K562 (cell line): ENCODE measurements around the gene TMED6. TPM values are rescaled to one million over a fixed set of nuclear protein-coding genes. Genes with fewer than 3 reads are reported as not detected.

Experiments
- ARHGAP35 ChIP-seq: fragments of 450-650 bp; IDR thresholded peaks from 2 replicates; pipeline ENCODE4 v1.6.1; 2018; ENCODE audit not compliant: partially characterized antibody
- BCL6 ChIP-seq: fragments of 250-450 bp; sonication (Bioruptor Pico); IDR thresholded peaks from 2 replicates; pipeline ENCODE4 v1.4.0; 2020
- BRF2 ChIP-seq: IDR thresholded peaks from 3 replicates; pipeline ENCODE4 v1.6.1; 2011; ENCODE audit warnings: borderline replicate concordance, mild to moderate bottlenecking; ENCODE audit not compliant: insufficient read length, insufficient read depth
- CBX3 ChIP-seq, 2 experiments: IDR thresholded peaks; 1 replicate in 1 of 2; 2 replicates in 1 of 2; pipeline ENCODE4 v1.6.1; 2012; ENCODE audit warnings: inconsistent platforms in 2 of 2, low read length in 2 of 2, borderline replicate concordance in 1 of 2, control low read depth in 1 of 2
- CHD2 ChIP-seq: IDR thresholded peaks from 2 replicates; pipeline ENCODE4 v1.6.1; 2011; ENCODE audit warnings: low read depth, low read length
- ELK3 ChIP-seq: fragments of 450-650 bp; formaldehyde crosslinking; IDR thresholded peaks from 2 replicates; pipeline ENCODE4 v1.4.0; 2020; ENCODE audit warnings: mild to moderate bottlenecking
- EP400 ChIP-seq: fragments of 450-650 bp; IDR thresholded peaks from 2 replicates; pipeline ENCODE4 v1.6.1; 2017; ENCODE audit warnings: antibody characterized with exemption, mild to moderate bottlenecking, moderate library complexity
- GABPB1 ChIP-seq: sonication (generic); formaldehyde crosslinking; IDR thresholded peaks from 2 replicates; pipeline ENCODE4 v1.8.0; 2022; ENCODE audit warnings: mild to moderate bottlenecking, missing genetic modification reagents
- GATAD2B ChIP-seq: fragments of 450-650 bp; IDR thresholded peaks from 2 replicates; pipeline ENCODE4 v1.6.1; 2017; ENCODE audit warnings: mild to moderate bottlenecking, borderline replicate concordance
- HDAC1 ChIP-seq, 2 experiments: fragments of 450-650 bp; IDR thresholded peaks; 2 replicates each; pipeline ENCODE4 v1.6.1; 2016 to 2017; ENCODE audit warnings: inconsistent platforms in 1 of 2, mild to moderate bottlenecking in 1 of 2, moderate library complexity in 1 of 2
- IRF2 ChIP-seq: sonication (generic); formaldehyde crosslinking; IDR thresholded peaks from 2 replicates; pipeline ENCODE4 v1.8.1; 2022; ENCODE audit warnings: mild to moderate bottlenecking, missing genetic modification reagents
- MED1 ChIP-seq: sonication (generic); formaldehyde crosslinking; IDR thresholded peaks from 2 replicates; pipeline ENCODE4 v1.8.1; 2023; ENCODE audit warnings: missing genetic modification reagents, borderline replicate concordance
- NR2C2 ChIP-seq, 2 experiments: fragments of 200-800 bp in 1 of 2; sonication (Bioruptor generic) in 1 of 2; sonication (generic) in 1 of 2; formaldehyde crosslinking in 1 of 2; IDR thresholded peaks; 2 replicates each; pipeline versions ENCODE4 v1.6.1 to v1.8.0; 2016 to 2022; ENCODE audit warnings: mild to moderate bottlenecking in 1 of 2, missing compliant biosample characterization in 1 of 2, missing genetic modification characterization in 1 of 2, missing genetic modification reagents in 1 of 2
- PHF8 ChIP-seq: fragments of 200-600 bp; sonication (generic); IDR thresholded peaks from 2 replicates; pipeline ENCODE4 v1.6.1; 2012; ENCODE audit warnings: mixed run types, mild to moderate bottlenecking, inconsistent platforms, low read length, moderate library complexity, borderline replicate concordance
- SMAD3 ChIP-seq: fragments of 450-650 bp; formaldehyde crosslinking; conservative IDR thresholded peaks from 2 replicates; pipeline ENCODE4 v1.4.0; 2020; ENCODE audit warnings: mild to moderate bottlenecking
- THRAP3 ChIP-seq: fragments of 450-650 bp; IDR thresholded peaks from 2 replicates; pipeline ENCODE4 v1.6.1; 2016; ENCODE audit warnings: mild to moderate bottlenecking, inconsistent platforms, borderline replicate concordance
- YBX1 ChIP-seq: fragments of 450-650 bp; IDR thresholded peaks from 2 replicates; pipeline ENCODE4 v1.7.1; 2016; ENCODE audit warnings: mild to moderate bottlenecking
- ZBED1 ChIP-seq: IDR thresholded peaks from 2 replicates; pipeline ENCODE4 v1.6.1; 2014
- ZNF584 ChIP-seq: fragments of 200-800 bp; sonication (Bioruptor generic); IDR thresholded peaks from 2 replicates; pipeline ENCODE4 v1.6.1; 2016; ENCODE audit warnings: low read depth, mild to moderate bottlenecking, missing genetic modification characterization, missing compliant biosample characterization
- ZNF592 ChIP-seq: fragments of 450-650 bp; IDR thresholded peaks from 2 replicates; pipeline ENCODE4 v1.6.1; 2017; ENCODE audit warnings: antibody characterized with exemption, mild to moderate bottlenecking
- polyA plus RNA-seq, 8 experiments: library from polyadenylated mRNA; depleted of rRNA in 4 of 8; stranded (reverse) in 5 of 8; unstranded in 3 of 8; fragments of >200 nt; fragmentation: Nextera tagmentation in 2 of 8; fragmentation: Illumina TruSeq in 1 of 8; extraction: Ambion mirVana in 2 of 8; extraction: Trizol in 1 of 8; gene quantifications; 2 replicates each; pipeline versions ENCODE4 v1.2.1 to v1.2.3, GENCODE V29; 2011 to 2014; ENCODE audit warnings: inconsistent platforms in 1 of 8, missing spikeins in 1 of 8
- total RNA-seq, 7 experiments: library from RNA; depleted of rRNA in 6 of 7; stranded (reverse); fragments of >200 nt in 6 of 7; fragmentation: Illumina TruSeq in 2 of 7; extraction: Trizol in 2 of 7; gene quantifications; 2 replicates each; pipeline versions ENCODE4 v1.2.1 to v1.2.3, GENCODE V29; 2011 to 2021; ENCODE audit warnings: low replicate concordance in 1 of 7
- TF ChIP-seq, protein P1 (sequence below): sonication (generic); formaldehyde crosslinking; IDR thresholded peaks from 2 replicates; pipeline ENCODE4 v1.5.0; 2020; ENCODE audit warnings: missing genetic modification reagents

TMED6 gene
- total and polyA plus RNA-seq, 9 of the 15 experiments (the other 6 are each of a cell fraction or from before 2014, with no cell fraction given), result 0.14 to 0.45 (median 0.25) TPM; not detected in 2

DNA sequence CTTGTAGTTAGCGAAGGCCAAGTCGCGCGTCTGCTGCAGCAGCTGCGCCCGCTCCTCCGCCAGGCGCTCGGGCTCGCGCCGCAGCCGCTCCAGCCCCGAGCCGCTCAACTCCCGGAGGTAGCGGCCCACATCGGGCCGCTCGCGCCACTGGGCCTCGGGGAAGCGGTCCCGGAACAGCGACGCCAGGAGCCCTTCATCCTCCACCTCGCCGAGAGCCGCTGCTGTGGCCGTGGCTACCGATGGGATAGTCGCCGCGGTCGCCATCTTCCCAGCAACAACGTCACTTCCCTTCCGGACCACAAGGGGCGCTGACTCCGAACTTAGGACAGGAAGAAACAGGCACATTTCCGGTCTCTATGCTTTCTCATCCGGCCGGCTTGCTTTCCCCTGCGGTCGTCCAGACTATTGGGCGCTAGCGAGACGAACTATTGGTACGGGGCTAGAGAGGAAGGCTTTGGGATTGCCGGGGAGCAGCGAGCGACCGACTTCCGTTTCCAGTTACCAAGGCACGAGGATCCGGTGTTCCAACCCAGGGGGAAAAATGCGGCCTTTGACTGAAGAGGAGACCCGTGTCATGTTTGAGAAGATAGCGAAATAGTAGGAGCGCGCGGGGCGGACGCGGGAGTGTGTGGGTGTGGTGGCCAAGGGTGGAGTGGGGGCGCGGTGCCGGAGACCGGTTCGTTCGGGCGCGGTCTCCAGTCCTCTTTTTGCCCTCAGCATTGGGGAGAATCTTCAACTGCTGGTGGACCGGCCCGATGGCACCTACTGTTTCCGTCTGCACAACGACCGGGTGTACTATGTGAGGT lies 12.1 kb downstream of the TMED6 start, which contains the start of the genes COG8 and NIP7 (continued):
- TF ChIP-seq HDAC1 (IDR thresholded peaks at IDR 0.05), result peak in 1 of 2 experiments; percentile 97; a peak in 2 of 4 replicates
- TF ChIP-seq GABPB1, result peak; percentile 98
- no peak; the same call in 1 of the 2 replicates for TF ChIP-seq GATAD2B
- TF ChIP-seq ELK3 (CRISPR knock-in tag), result no peak
- peak; percentile 96 for TF ChIP-seq PHF8
- no peak for TF ChIP-seq YBX1
- TF ChIP-seq ZNF592, result 0 out of 2 replicates have a peak, but pooled peaks have one; percentile 28
- no peak for TF ChIP-seq ZNF584 (CRISPR knock-in tag)
- TF ChIP-seq, protein P1, sequence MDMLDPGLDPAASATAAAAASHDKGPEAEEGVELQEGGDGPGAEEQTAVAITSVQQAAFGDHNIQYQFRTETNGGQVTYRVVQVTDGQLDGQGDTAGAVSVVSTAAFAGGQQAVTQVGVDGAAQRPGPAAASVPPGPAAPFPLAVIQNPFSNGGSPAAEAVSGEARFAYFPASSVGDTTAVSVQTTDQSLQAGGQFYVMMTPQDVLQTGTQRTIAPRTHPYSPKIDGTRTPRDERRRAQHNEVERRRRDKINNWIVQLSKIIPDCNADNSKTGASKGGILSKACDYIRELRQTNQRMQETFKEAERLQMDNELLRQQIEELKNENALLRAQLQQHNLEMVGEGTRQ, result no peak
- TF ChIP-seq BCL6 (CRISPR knock-in tag), result no peak
- TF ChIP-seq MED1 (CRISPR knock-in tag), result no peak
- no peak for TF ChIP-seq ARHGAP35
- no peak for TF ChIP-seq NR2C2 (CRISPR knock-in tag; IDR thresholded peaks at IDR 0.05)
- TF ChIP-seq NR2C2 (tag; IDR thresholded peaks at IDR 0.05), result peak; percentile 77; the same call in 1 of the 2 replicates
- 0 out of 2 replicates have a peak, but pooled peaks have one; percentile 15 for TF ChIP-seq CHD2
- TF ChIP-seq THRAP3, result no peak
- no peak for TF ChIP-seq IRF2 (CRISPR knock-in tag)
- TF ChIP-seq CBX3 (IDR thresholded peaks at IDR 0.05; ENCODE audit: borderline replicate concordance in 1 of 2, low read length in 2 of 2), result peak in 1 of 2 experiments; percentile 60; a peak in 1 of 3 replicates
- peak; percentile 23; the same call in 1 of the 2 replicates for TF ChIP-seq ZBED1
- no peak for TF ChIP-seq BRF2
- no peak for TF ChIP-seq SMAD3 (CRISPR knock-in tag)
- peak; percentile 98 for TF ChIP-seq EP400
